Activated CD4-positive, alpha-beta T cell treated with anti-CD3 and anti-CD28 coated beads, Interleukin-10, Interleukin-2, amounts not matched to agents 100 ng/mL and 50 ng/mL, durations not matched to agents 16 hours and 8 hours (primary cell): ENCODE measurements around the gene HOXD4.

Experiments used
- DNase-seq: peaks from one replicate; pipeline ENCODE4 v3.0.0-alpha.2; 2020

Gene HOXD4

DNA sequence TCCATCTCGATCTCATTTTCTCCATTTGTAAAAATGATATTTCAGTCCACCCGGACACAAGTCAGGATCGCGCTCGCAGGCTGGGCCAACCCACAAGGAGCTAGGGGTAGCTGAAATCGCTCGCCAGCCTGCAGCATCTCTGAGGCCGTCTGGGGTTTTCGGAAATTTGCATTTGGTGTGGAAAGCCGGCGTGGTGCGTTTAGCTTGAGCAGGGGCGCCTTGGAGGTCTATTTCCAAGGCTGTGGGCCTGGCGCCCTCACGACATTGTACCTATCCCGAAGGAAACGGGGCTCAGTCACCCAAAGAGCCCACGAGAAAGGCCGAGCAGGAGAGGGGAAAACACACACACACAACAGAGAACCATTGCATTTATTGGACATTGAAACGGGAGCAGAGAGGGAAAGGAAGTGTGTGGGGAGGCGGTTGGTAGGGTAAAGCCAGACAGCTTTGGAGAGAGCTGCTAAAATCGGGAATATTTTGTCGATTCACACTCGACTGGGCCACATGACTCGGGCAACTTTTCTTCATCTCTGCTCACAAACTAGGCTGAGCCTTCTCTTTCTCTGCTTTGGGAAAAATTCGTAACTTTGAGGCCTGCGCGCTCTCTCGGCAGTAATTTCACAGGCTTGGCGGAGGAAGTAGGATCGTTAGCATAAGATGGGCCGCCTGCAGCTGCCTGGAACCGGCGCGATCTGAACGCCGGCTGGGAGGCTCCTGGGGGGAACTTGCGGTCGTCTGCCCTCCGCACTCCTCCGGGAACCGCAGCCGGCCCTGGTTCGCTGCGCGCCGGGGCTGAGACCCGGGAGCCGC lies 23.0 kb upstream of the HOXD4 start:
- no peak for DNase-seq

- no peak for DNase-seq
Observed at GRCh38 chr2:176128982-176129796, 22.2 kb upstream of the HOXD4 start, which contains the start of gene HOXD8. HOXD8 (plus strand) TSS chr2:176129705; CDS start chr2:176130367, 662 bp downstream.

DNA sequence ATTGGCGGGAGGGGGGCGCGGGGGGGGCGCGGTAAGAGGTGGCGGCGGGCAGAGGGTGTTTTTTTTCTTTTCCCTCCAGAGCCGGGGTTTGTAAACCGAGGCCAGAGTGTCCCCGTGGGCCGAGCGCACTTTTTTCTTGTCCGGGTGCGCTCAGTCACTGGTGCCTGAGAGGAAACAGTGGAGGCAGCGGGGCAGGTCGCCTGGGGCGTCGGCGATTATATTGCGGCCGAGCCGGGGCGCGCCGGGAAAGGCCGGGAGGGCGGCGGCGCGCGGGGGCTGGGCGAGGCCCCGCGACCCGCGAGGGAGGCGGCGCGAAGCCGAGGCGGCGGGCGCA lies 21.6 kb upstream of the HOXD4 start:
- DNase-seq = no peak

DNA sequence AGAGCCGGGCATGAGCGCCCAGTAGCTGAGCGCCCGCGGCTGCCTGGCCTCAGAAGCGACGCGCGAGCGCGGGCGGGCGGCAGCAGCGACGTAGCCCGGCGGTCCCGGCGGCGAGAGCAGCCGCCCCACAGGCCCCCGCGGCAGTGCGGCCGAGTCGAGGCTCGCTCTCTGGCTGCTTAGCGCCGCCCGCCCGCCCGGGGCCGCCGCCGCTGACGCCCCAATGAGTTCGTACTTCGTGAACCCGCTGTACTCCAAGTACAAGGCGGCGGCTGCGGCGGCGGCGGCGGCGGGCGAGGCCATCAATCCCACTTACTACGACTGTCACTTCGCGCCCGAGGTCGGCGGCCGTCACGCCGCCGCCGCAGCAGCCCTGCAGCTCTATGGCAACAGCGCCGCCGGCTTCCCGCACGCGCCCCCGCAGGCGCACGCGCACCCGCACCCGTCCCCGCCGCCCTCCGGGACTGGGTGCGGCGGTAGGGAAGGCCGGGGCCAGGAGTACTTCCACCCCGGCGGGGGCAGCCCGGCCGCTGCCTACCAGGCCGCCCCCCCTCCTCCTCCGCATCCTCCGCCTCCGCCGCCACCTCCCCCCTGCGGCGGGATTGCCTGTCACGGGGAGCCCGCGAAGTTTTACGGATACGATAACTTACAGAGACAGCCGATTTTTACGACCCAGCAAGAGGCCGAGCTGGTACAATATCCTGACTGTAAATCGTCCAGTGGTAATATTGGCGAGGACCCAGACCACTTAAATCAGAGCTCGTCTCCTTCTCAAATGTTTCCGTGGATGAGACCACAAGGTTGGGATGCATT lies 21.0 kb upstream of the HOXD4 start:
- DNase-seq = no peak

GRCh38 chr2:176130957-176131847 lies 20.1 kb upstream of the HOXD4 start:
- no peak for DNase-seq

DNA sequence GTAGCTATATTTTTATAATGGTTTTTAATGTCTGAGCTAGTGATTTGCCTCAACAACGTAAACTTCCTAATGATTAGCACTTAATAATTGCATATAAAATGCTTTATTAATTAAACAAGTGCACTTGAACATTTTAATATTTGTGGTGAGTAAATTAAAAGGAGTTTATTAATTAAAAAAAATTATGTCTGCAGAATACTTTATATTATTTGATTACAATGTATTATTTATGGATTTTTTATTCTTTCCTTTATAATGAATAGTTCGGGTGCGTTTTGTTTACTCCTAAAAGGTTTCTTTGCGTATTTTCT lies 19.5 kb upstream of the HOXD4 start:
- DNase-seq = no peak

GRCh38 chr2:176132205-176133171 lies 18.9 kb upstream of the HOXD4 start:
- DNase-seq = peak; percentile 13

GRCh38 chr2:176133389-176133788 lies 18.0 kb upstream of the HOXD4 start:
- no peak for DNase-seq

DNA sequence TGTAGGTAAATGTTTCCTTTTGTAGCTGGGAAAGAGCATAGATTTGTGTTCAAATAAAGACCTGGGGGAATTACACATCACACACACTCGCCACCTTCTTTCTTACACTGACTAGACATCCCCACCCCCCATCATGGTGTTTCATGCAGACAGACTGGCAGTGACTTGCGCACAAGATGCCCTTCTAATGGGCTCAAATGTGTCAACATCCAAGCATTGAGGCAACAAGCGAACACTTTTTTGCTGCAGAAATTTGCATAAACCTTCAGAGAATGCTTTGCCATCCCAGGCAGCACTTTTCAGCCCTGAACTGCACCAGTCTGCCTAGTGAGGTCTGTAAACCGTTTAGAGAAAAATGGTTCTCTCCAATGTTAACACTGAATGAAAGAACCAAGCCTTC lies 17.3 kb upstream of the HOXD4 start:
- DNase-seq = no peak

- no peak for DNase-seq
Observed at GRCh38 chr2:176135035-176135440, 16.3 kb upstream of the HOXD4 start.

DNA sequence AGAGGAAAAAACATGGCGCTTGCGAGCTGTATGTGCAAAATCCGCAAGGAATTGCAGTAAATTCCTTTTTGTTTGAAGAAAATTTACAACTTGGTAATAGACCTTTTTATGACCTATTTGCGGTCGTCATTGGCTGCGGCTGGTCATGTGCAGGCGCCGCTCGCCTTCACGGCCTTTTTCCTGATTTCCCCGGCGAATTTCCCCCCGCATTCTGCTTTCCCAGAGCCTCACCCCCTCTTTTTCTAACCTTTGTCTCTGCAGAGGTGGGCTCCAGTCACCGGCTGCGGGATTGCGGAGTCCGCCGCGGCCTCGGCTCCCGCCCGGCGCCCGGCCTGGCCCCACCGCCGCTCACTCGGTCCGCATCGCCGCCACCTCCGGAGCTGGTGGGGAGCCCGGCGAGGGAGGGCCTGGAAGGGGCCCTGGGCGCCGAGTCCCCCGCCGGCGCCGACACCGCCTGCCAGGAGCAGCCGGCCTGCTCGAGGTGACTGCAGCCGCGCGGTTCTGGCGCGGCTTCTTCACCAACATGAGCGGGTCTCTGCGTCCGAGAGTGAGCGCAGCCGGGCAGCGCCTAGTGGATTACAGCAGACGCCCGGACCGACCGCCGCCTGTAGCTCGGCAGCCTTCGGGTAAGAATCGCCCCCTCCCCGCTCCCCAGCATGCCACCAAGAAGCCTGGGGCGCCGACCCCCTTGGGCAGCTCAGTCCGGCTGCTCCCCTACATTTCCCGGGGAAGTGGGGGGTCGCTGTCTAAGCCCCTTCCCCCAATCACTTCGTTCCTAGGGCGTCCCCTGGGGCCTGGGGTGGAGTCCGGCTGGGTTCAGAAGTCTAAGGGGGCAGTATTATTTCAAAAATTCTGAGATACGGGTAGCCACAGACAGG lies 14.7 kb upstream of the HOXD4 start:
- no peak for DNase-seq

- DNase-seq = no peak
Observed at GRCh38 chr2:176137252-176137580, 14.1 kb upstream of the HOXD4 start.

GRCh38 chr2:176137906-176138305 lies 13.4 kb upstream of the HOXD4 start:
- no peak for DNase-seq

- DNase-seq = no peak
Observed at GRCh38 chr2:176138526-176138922, 12.8 kb upstream of the HOXD4 start.

DNA sequence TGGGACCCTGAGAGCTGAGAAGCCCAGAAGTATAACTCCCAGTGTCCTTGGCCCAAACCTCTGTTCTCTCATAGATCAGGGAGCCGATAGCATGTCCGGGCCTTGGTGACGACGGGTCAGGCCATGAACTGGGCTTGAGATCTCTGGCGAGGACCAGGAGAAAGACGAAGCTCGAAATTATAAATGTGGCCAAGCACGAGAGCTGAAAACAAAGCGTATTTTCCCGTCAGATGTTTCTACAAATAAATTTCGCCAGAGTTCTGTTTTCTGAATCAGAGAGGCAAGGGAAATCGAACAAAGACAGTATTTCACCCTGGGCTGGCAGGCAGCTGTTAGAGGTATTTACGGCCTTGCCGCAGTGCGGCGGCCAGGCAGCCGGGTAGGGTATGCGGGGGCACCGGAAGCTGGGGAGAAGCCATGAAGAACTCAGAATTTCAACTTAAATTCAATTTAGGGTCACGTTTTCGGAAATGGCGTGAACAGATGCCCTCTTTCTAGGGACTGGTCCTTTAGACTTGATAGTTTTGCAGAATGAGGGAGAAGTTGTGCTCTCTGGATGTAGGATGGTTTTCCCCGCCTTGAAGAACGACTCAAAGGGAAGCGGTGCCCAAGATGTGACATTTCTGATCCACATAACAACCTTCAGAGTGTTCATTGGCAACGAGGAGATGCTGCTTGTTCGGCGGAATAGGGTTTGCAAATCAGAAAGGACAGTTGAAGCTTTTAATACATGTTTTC lies 12.3 kb upstream of the HOXD4 start:
- DNase-seq = no peak

GRCh38 chr2:176139661-176140512 lies 11.5 kb upstream of the HOXD4 start:
- DNase-seq = no peak

DNA sequence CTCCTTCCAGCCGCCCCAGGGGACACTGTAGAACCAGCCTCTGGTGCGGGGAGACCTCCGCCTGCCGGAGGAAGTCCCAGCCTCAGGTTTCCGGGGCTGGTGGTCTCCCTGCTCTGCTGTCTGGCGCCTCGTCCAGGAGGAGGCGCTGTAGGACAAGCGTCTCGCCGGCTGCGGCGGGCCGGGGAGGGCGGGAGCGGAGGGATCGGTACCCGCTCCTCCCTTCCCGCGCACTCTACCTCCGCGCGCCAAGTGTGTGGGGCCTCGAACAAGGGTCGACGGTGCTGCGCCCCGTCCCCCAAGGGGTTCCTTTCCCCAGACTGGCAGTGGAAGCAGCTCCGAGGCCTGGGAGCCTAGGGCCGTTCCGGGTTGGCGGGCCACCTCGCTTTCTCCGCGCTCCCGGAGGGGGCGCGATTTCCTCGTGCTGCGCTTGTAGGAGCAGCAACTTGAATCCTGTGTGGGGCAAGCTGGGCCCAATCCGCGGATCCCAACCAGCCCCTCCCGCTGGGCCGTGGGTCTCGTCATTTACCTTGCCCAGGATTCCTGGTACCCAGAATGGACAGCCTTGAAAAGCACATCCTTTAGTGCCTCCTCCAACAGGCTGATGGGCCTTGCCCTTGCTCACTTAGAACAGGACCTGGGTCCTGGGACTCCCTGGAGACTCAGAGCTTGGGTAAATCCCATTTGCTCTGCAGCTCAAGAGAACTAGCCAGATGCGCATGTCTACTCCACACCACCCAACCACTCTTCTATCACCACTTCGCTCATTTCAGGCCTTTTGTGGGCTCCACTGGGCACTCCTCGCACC lies 10.6 kb upstream of the HOXD4 start:
- peak; percentile 72 for DNase-seq

DNA sequence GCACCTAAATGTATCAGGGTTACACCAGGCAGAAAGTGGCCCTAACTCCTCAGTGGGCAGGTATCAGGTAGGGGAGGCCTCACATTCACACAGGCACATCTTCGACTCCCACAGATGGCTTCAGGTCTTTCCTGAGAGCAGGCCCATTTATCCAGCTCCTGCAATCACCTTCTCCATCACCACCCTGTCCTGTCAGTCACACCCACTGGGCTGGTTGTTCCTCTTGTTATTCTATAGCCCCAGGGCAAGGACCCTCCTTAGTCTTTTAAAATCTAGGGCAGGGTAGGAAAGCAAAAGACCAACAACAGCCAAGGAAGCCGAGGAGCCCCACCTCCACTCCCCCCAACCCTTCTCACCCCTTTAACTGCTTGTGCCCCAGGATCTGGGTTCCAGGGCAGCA lies 9.1 kb upstream of the HOXD4 start:
- DNase-seq = no peak
